DND-41 (cell line): ENCODE measurements around the gene RPS28.
A peak's percentile ranks its signal among the peaks of the same experiment; 100 is the strongest.

Experiments
- ATAC-seq: fragments of 200-7000 bp; cut with Tn5 transposase; 3 replicates; pipeline ENCODE4 v1.9.1; 2021; ENCODE audit warnings: low read depth; ENCODE audit not compliant: insufficient read depth
- DNase-seq: peaks from one replicate; pipeline ENCODE4 v3.0.0-alpha.2; 2020
- H2AFZ ChIP-seq: 2 replicates; pipeline ENCODE4 v1.6.0; 2012; ENCODE audit warnings: low read depth, low read length
- H3K27ac ChIP-seq: 2 replicates; pipeline ENCODE4 v1.5.1; 2012; ENCODE audit warnings: low read length, inconsistent platforms
- H3K27me3 ChIP-seq: fragments of 200-600 bp; sonication (generic); 2 replicates; pipeline ENCODE4 v1.6.0; 2012; ENCODE audit warnings: low read length, mild to moderate bottlenecking, inconsistent platforms; ENCODE audit not compliant: insufficient read depth, poor library complexity
- H3K36me3 ChIP-seq: 2 replicates; pipeline ENCODE4 v1.5.1; 2012; ENCODE audit warnings: low read length, inconsistent platforms; ENCODE audit not compliant: insufficient read depth
- H3K4me1 ChIP-seq: 2 replicates; pipeline ENCODE4 v1.5.1; 2012; ENCODE audit warnings: mild to moderate bottlenecking, low read length; ENCODE audit not compliant: insufficient read depth
- H3K4me2 ChIP-seq: 2 replicates; pipeline ENCODE4 v1.6.0; 2012; ENCODE audit warnings: mild to moderate bottlenecking, moderate library complexity, low read length, inconsistent platforms; ENCODE audit not compliant: insufficient read depth
- H3K4me3 ChIP-seq, 2 experiments: fragments of 200-600 bp in 1 of 2; shearing (Covaris generic) in 1 of 2; 2 replicates each; pipeline ENCODE4 v1.5.1; 2012 to 2016; ENCODE audit warnings: inconsistent platforms in 2 of 2, low read length in 2 of 2, mild to moderate bottlenecking in 2 of 2, low read depth in 1 of 2, moderate library complexity in 1 of 2
- H3K79me2 ChIP-seq: 2 replicates; pipeline ENCODE4 v1.6.0; 2012; ENCODE audit warnings: low read length, inconsistent platforms; ENCODE audit not compliant: insufficient read depth
- H3K9ac ChIP-seq: 2 replicates; pipeline ENCODE4 v1.6.0; 2012; ENCODE audit warnings: low read depth, mild to moderate bottlenecking, inconsistent platforms, low read length, moderate library complexity
- H3K9me3 ChIP-seq: 2 replicates; pipeline ENCODE4 v1.5.1; 2012; ENCODE audit warnings: low read length, moderate library complexity, mild to moderate bottlenecking, inconsistent platforms; ENCODE audit not compliant: insufficient read depth, severe bottlenecking
- H4K20me1 ChIP-seq: 2 replicates; pipeline ENCODE4 v1.6.0; 2012; ENCODE audit warnings: low read length; ENCODE audit not compliant: insufficient read depth
- EZH2 ChIP-seq: IDR thresholded peaks from 3 replicates; pipeline ENCODE4 v1.6.1; 2012; ENCODE audit warnings: borderline replicate concordance, low read depth, mild to moderate bottlenecking, moderate library complexity, low read length, inconsistent platforms; ENCODE audit not compliant: severe bottlenecking
- TF ChIP-seq, protein P1 (sequence below): IDR thresholded peaks from 2 replicates; pipeline ENCODE4 v1.5.1; 2012; ENCODE audit warnings: borderline replicate concordance, low read length, moderate library complexity, mild to moderate bottlenecking; ENCODE audit not compliant: poor library complexity, severe bottlenecking; ENCODE audit errors: extremely low read depth

Gene RPS28

DNA sequence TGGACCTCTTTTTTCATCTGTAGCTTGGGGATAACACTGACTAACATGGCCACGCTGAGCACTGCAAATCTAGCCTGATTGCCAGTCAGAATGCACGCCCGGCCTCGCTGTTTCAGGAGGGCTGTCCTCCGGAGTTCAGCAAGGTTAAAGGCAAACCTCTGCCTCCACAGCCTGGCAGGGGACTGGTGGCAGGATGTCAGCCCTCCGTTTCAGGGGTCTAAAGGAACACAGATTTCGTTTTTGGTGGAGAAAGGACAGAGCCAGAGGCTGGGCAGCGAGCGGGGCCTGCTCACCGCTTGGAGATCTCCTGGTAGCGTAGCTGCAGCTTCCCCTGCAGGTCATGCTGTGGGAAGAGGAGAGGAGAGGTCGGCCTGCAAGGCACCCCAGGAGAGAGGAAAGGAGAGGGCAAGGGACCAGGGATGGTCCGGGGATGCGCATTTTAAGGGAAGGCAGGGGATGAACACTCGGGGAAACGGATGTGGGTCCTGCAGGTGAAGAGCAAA, 681 bp upstream of the RPS28 start:
- peak overlapping the region; percentile 94 for H3K4me2 ChIP-seq
- DNase-seq (peak; percentile 31), ATAC-seq (peak; percentile 20)
- H3K4me1 ChIP-seq: peaks cover 40% of the 10 kb centered on the region
- H3K79me2 ChIP-seq: peaks cover 55% of the 10 kb centered on the region
- H3K4me3 ChIP-seq: peak overlapping the region; percentile 60 to 85
- H3K27ac ChIP-seq: peak overlapping the region; percentile 95
- no peaks in the 10 kb centered on the region for H3K27me3 ChIP-seq
- no peaks in the 10 kb centered on the region for H3K9me3 ChIP-seq
- H3K9ac ChIP-seq: peak overlapping the region; percentile 85
- H3K36me3 ChIP-seq: peaks cover 45% of the 10 kb centered on the region
- peaks cover 23% of the 10 kb centered on the region for H4K20me1 ChIP-seq
- peak overlapping the region; percentile 92 for H2AFZ ChIP-seq
- TF ChIP-seq, protein P1, sequence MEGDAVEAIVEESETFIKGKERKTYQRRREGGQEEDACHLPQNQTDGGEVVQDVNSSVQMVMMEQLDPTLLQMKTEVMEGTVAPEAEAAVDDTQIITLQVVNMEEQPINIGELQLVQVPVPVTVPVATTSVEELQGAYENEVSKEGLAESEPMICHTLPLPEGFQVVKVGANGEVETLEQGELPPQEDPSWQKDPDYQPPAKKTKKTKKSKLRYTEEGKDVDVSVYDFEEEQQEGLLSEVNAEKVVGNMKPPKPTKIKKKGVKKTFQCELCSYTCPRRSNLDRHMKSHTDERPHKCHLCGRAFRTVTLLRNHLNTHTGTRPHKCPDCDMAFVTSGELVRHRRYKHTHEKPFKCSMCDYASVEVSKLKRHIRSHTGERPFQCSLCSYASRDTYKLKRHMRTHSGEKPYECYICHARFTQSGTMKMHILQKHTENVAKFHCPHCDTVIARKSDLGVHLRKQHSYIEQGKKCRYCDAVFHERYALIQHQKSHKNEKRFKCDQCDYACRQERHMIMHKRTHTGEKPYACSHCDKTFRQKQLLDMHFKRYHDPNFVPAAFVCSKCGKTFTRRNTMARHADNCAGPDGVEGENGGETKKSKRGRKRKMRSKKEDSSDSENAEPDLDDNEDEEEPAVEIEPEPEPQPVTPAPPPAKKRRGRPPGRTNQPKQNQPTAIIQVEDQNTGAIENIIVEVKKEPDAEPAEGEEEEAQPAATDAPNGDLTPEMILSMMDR: no peak
- no peak for TF ChIP-seq EZH2

DNA sequence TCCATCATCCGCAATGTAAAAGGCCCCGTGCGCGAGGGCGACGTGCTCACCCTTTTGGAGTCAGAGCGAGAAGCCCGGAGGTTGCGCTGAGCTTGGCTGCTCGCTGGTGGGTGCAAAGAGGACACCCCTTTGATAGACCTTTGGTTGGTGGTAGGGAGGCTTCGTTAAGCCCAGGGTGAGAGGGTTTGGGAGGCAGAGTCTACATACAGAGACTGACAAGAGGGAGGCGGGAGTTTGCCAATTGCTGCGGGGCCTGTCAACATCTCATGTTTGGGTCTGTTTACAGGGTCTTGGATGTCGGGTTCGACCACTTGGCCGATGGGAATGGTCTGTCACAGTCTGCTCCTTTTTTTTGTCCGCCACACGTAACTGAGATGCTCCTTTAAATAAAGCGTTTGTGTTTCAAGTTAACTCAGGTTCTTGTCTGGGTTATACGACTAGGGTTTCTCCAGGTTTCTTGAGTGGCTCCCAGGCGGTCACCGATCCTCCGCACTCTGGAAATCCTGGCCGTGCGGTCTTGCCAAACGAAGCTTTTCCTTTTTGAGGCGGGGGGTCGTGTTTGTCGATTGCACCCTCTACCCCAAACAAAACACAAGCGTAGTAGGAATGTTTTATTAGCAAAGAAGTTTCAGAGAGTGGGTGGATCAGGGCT, 816 bp downstream of the RPS28 start:
- Histone ChIP-seq H3K9me3 (no peaks in the 10 kb centered on the region), H3K9ac (peak overlapping the region; percentile 85), H3K79me2 (peaks cover 53% of the 10 kb centered on the region), H3K4me3 (peak overlapping the region; percentile 60 to 85), H3K4me1 (peaks cover 40% of the 10 kb centered on the region), H3K27ac (peak overlapping the region; percentile 80), H3K36me3 (peaks cover 32% of the 10 kb centered on the region), H4K20me1 (peaks cover 23% of the 10 kb centered on the region), H3K27me3 (no peaks in the 10 kb centered on the region), H2AFZ (peak overlapping the region; percentile 58; the same call in 1 of the 2 replicates), H3K4me2 (peak overlapping the region; percentile 83)
- ATAC-seq (no peak), DNase-seq (peak; percentile 27)
- TF ChIP-seq, protein P1: no peak
- no peak for TF ChIP-seq EZH2

DNA sequence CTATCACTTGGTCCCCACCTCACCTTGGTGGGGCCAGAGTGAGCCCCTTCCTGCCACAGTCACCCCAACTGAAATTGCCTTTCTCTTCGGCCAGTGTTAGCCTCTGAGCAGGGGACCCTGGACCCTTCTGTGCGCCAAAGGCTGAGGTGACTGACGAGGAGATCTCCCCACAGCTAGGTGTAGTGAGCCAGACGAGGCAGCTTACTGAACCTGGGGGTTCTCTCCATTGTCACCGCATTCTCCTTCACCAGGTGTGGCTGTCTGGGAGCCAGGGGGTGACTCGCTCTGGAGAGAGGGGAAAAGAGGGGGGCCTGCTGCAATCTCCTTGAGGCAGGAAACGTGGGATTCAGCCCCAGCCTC, 1.3 kb downstream of the RPS28 start:
- H3K9me3 ChIP-seq: no peaks in the 10 kb centered on the region
- peaks cover 31% of the 10 kb centered on the region for H3K36me3 ChIP-seq
- peaks cover 40% of the 10 kb centered on the region for H3K4me1 ChIP-seq
- DNase-seq (no peak), ATAC-seq (no peak)
- H4K20me1 ChIP-seq: peaks cover 23% of the 10 kb centered on the region
- H3K4me3 ChIP-seq: peak overlapping the region; percentile 60 to 85; a peak in 3 of 4 replicates
- peak overlapping the region; percentile 85 for H3K9ac ChIP-seq
- peak overlapping the region; percentile 80 for H3K27ac ChIP-seq
- TF ChIP-seq, protein P1: no peak
- TF ChIP-seq EZH2: no peak
- no peak overlapping the region for H2AFZ ChIP-seq
- H3K79me2 ChIP-seq: peaks cover 53% of the 10 kb centered on the region
- H3K27me3 ChIP-seq: no peaks in the 10 kb centered on the region
- peak overlapping the region; percentile 83 for H3K4me2 ChIP-seq
